GM18505 (cell line): Measurements from ENCODE around the gene DNAI7.

Experiments used
- ATAC-seq: cut with Tn5 transposase; IDR thresholded peaks from one replicate; pipeline ENCODE4 v1.9.1; 2021; ENCODE audit not compliant: unreplicated experiment
- POLR2A ChIP-seq: IDR thresholded peaks from 4 replicates; pipeline ENCODE4 v1.6.1; 2011; ENCODE audit warnings: borderline replicate concordance; ENCODE audit not compliant: insufficient read depth, insufficient read length; ENCODE audit errors: extremely low read depth

The DNAI7 gene

GRCh38 chr12:25135531-25136154, 59.3 kb downstream of the DNAI7 start:
- no peak for ATAC-seq
- no peak for TF ChIP-seq POLR2A

GRCh38 chr12:25131270-25131669, 63.7 kb downstream of the DNAI7 start:
- ATAC-seq: no peak
- TF ChIP-seq POLR2A: no peak

- TF ChIP-seq POLR2A: no peak
- ATAC-seq: no peak
Measured at GRCh38 chr12:25130741-25131188, 64.2 kb downstream of the DNAI7 start.

- ATAC-seq: no peak
- no peak for TF ChIP-seq POLR2A
Measured at GRCh38 chr12:25126746-25127145, 68.2 kb downstream of the DNAI7 start.

- no peak for ATAC-seq
- TF ChIP-seq POLR2A: no peak
Measured at GRCh38 chr12:25126101-25126500, 68.9 kb downstream of the DNAI7 start.

GRCh38 chr12:25124493-25124892, 70.5 kb downstream of the DNAI7 start:
- no peak for TF ChIP-seq POLR2A
- no peak for ATAC-seq

- no peak for ATAC-seq
- TF ChIP-seq POLR2A: no peak
Measured at GRCh38 chr12:25123126-25123525, 71.8 kb downstream of the DNAI7 start.

GRCh38 chr12:25121916-25122315, 73.0 kb downstream of the DNAI7 start:
- TF ChIP-seq POLR2A: no peak
- no peak for ATAC-seq

GRCh38 chr12:25121110-25121509, 73.8 kb downstream of the DNAI7 start:
- no peak for ATAC-seq
- no peak for TF ChIP-seq POLR2A

GRCh38 chr12:25119020-25119419, 75.9 kb downstream of the DNAI7 start:
- no peak for TF ChIP-seq POLR2A
- ATAC-seq: no peak

- no peak for ATAC-seq
Measured at GRCh38 chr12:25115677-25116076, 79.3 kb downstream of the DNAI7 start.

GRCh38 chr12:25113651-25114050, 81.3 kb downstream of the DNAI7 start:
- no peak for TF ChIP-seq POLR2A
- ATAC-seq: no peak

More at GRCh38 chr12:25115677-25116076, 79.3 kb downstream of the DNAI7 start:
- TF ChIP-seq POLR2A: no peak

GRCh38 chr12:25110260-25110659, 84.7 kb downstream of the DNAI7 start:
- no peak for ATAC-seq
- TF ChIP-seq POLR2A: peak; percentile 40

- TF ChIP-seq POLR2A: no peak
- ATAC-seq: peak; percentile 88
Measured at GRCh38 chr12:25107920-25108319, 87.0 kb downstream of the DNAI7 start.

GRCh38 chr12:25106818-25107217, 88.1 kb downstream of the DNAI7 start:
- no peak for TF ChIP-seq POLR2A
- no peak for ATAC-seq
